Keratinocyte (primary cell): ENCODE data around the gene PEPD. TPM values are rescaled to one million over a fixed set of nuclear protein-coding genes. Genes with fewer than 3 reads are reported as not detected.
"Not testable (repeated sequence)": the region's sequence is repeated elsewhere in the genome, so short reads cannot be mapped to it uniquely, and the experiment has no call there.

Experiments used
- DNase-seq: peaks from one replicate; pipeline ENCODE4 v3.0.0-alpha.2; 2011; ENCODE audit warnings: low read depth, missing footprints, low spot score
- FAIRE-seq: peaks from 2 replicates; lab custom pipeline; 2011; peaks lifted over from hg19 to GRCh38; lab: Jason Lieb, UNC
- H2AFZ ChIP-seq: 2 replicates; pipeline ENCODE4 v1.6.0; 2012; ENCODE audit warnings: low read length, control low read depth, inconsistent platforms; ENCODE audit not compliant: control insufficient read depth
- H3K27ac ChIP-seq: 2 replicates; pipeline ENCODE4 v1.5.1; 2011; ENCODE audit warnings: low read length; ENCODE audit not compliant: control insufficient read depth, insufficient read depth
- H3K27me3 ChIP-seq: 3 replicates; pipeline ENCODE4 v1.6.0; 2011; ENCODE audit warnings: low read length; ENCODE audit not compliant: control insufficient read depth, insufficient read depth; ENCODE audit errors: extremely low read depth
- H3K36me3 ChIP-seq, 2 experiments: 2 replicates in 1 of 2; 3 replicates in 1 of 2; pipeline ENCODE4 v1.5.1; 2011; ENCODE audit warnings: low read length in 2 of 2, mild to moderate bottlenecking in 1 of 2; ENCODE audit not compliant: control insufficient read depth in 2 of 2, insufficient read depth in 2 of 2; ENCODE audit errors: extremely low read depth in 1 of 2
- H3K4me1 ChIP-seq: 3 replicates; pipeline ENCODE4 v1.5.1; 2011; ENCODE audit warnings: low read length; ENCODE audit not compliant: control insufficient read depth, insufficient read depth; ENCODE audit errors: extremely low read depth
- H3K4me2 ChIP-seq: 3 replicates; pipeline ENCODE4 v1.6.0; 2011; ENCODE audit warnings: low read depth, low read length; ENCODE audit not compliant: control insufficient read depth, insufficient read depth; ENCODE audit errors: extremely low read depth
- H3K4me3 ChIP-seq, 3 experiments: fragments of 200-600 bp in 1 of 3; sonication (generic) in 1 of 3; 2 replicates in 2 of 3; 3 replicates in 1 of 3; pipeline ENCODE4 v1.5.1; 2011 to 2016; ENCODE audit warnings: low read length in 3 of 3, mild to moderate bottlenecking in 3 of 3, control low read depth in 2 of 3, inconsistent platforms in 1 of 3, low read depth in 1 of 3, mixed read lengths in 1 of 3, mixed run types in 1 of 3, moderate library complexity in 1 of 3; ENCODE audit not compliant: control insufficient read depth in 2 of 3, insufficient read depth in 2 of 3; ENCODE audit errors: extremely low read depth in 1 of 3
- H3K79me2 ChIP-seq: 2 replicates; pipeline ENCODE4 v1.6.0; 2012; ENCODE audit warnings: low read length; ENCODE audit not compliant: control insufficient read depth, insufficient read depth
- H3K9ac ChIP-seq: 3 replicates; pipeline ENCODE4 v1.6.0; 2011; ENCODE audit warnings: low read length; ENCODE audit not compliant: control insufficient read depth, insufficient read depth; ENCODE audit errors: extremely low read depth
- H3K9me1 ChIP-seq: 3 replicates; pipeline ENCODE4 v1.6.0; 2011; ENCODE audit warnings: low read length; ENCODE audit not compliant: control insufficient read depth, insufficient read depth; ENCODE audit errors: extremely low read depth
- H3K9me3 ChIP-seq: 2 replicates; pipeline ENCODE4 v1.5.1; 2012; ENCODE audit warnings: low read depth, low read length; ENCODE audit not compliant: control insufficient read depth
- H4K20me1 ChIP-seq: 3 replicates; pipeline ENCODE4 v1.6.0; 2011; ENCODE audit warnings: low read length; ENCODE audit not compliant: control insufficient read depth, insufficient read depth; ENCODE audit errors: extremely low read depth
- CTCF ChIP-seq, 3 experiments: IDR thresholded peaks in 1 of 3; conservative IDR thresholded peaks in 1 of 3; optimal IDR thresholded peaks in 1 of 3; 2 replicates in 2 of 3; 3 replicates in 1 of 3; pipeline versions ENCODE3 to v1.5.1; 2011; ENCODE audit warnings: low read length in 3 of 3, mild to moderate bottlenecking in 3 of 3, moderate library complexity in 2 of 3, control low read depth in 1 of 3, inconsistent platforms in 1 of 3; ENCODE audit not compliant: insufficient read depth in 2 of 3; ENCODE audit errors: extremely low read depth in 1 of 3
- EZH2 ChIP-seq: IDR thresholded peaks from one replicate; pipeline ENCODE4 v1.6.1; 2012; ENCODE audit warnings: inconsistent platforms, mild to moderate bottlenecking, low read length, moderate library complexity
- dilution Hi-C: fragments of 300-500 bp; cut with MboI; formaldehyde crosslinking; loops from one replicate; pipeline ENCODE4 v1.7.0; 2020; ENCODE audit warnings: low sequenced_read_pairs; ENCODE audit not compliant: extremely low pct_ligation_motif_present
- polyA plus RNA-seq, 5 experiments: library from polyadenylated mRNA; depleted of rRNA in 3 of 5; stranded (reverse) in 3 of 5; stranded (forward) in 1 of 5; unstranded in 1 of 5; fragments of >200 nt; gene quantifications; 1 replicate in 1 of 5; 2 replicates in 3 of 5; 3 replicates in 1 of 5; pipeline versions ENCODE4 v1.2.1 to v1.2.3, GENCODE V29; 2011 to 2012; ENCODE audit warnings: missing spikeins in 2 of 5, low read depth in 1 of 5, low replicate concordance in 1 of 5

Gene PEPD
- polyA plus RNA-seq, 1 donor (not counting 4 experiments of a cell fraction or from before 2014, with no cell fraction given), result 36.9 TPM

- H3K36me3 ChIP-seq, result no peaks in the 10 kb centered on the region
- H3K27me3 ChIP-seq, result peaks cover 12% of the 10 kb centered on the region
- no peaks in the 10 kb centered on the region for H3K79me2 ChIP-seq
- H3K4me3 ChIP-seq, result no peak overlapping the region
- no peaks in the 10 kb centered on the region for H3K9me3 ChIP-seq
- TF ChIP-seq CTCF (optimal IDR thresholded peaks at IDR 0.05 in 1 of 3, IDR thresholded peaks at IDR 0.05 in 1 of 3, conservative IDR thresholded peaks at IDR 0.05 in 1 of 3; ENCODE audit: extremely low read depth in 1 of 3, insufficient read depth in 2 of 3, low read length in 3 of 3) (no peak), EZH2 (no peak)
- H3K27ac ChIP-seq, result no peak overlapping the region
- DNase-seq (no peak), FAIRE-seq (no peak)
- no peak overlapping the region for H3K4me2 ChIP-seq
- H3K9ac ChIP-seq, result no peak overlapping the region
- no peak overlapping the region for H2AFZ ChIP-seq
- no peaks in the 10 kb centered on the region for H3K9me1 ChIP-seq
- dilution Hi-C loops, result no loop called here
- H3K4me1 ChIP-seq, result no peaks in the 10 kb centered on the region
- no peaks in the 10 kb centered on the region for H4K20me1 ChIP-seq
Measured at GRCh38 chr19:33562636-33563035, 41.0 kb upstream of the PEPD start.

GRCh38 chr19:33561666-33562065 is 40.1 kb upstream of the PEPD start:
- H3K9me3 ChIP-seq, H3K9me1 ChIP-seq, H3K4me3 ChIP-seq, H2AFZ ChIP-seq, H4K20me1 ChIP-seq, H3K4me1 ChIP-seq, H3K27ac ChIP-seq, H3K4me2 ChIP-seq, DNase-seq, H3K9ac ChIP-seq, FAIRE-seq, dilution Hi-C loops, H3K79me2 ChIP-seq, H3K36me3 ChIP-seq: not testable (repeated sequence)
- peaks cover 14% of the 10 kb centered on the region for H3K27me3 ChIP-seq

- peaks cover 14% of the 10 kb centered on the region for H3K27me3 ChIP-seq
- H3K4me3 ChIP-seq, result no peak overlapping the region
- FAIRE-seq, result no peak
- H3K4me1 ChIP-seq, result no peaks in the 10 kb centered on the region
- H3K9me1 ChIP-seq, result no peaks in the 10 kb centered on the region
- H3K4me2 ChIP-seq, result no peak overlapping the region
- H4K20me1 ChIP-seq, result no peaks in the 10 kb centered on the region
- H3K9ac ChIP-seq, result no peak overlapping the region
- H2AFZ ChIP-seq, result no peak overlapping the region
- no peak for DNase-seq
- H3K9me3 ChIP-seq, result no peaks in the 10 kb centered on the region
- H3K79me2 ChIP-seq, result no peaks in the 10 kb centered on the region
- dilution Hi-C loops, result no loop called here
- no peak overlapping the region for H3K27ac ChIP-seq
- TF ChIP-seq EZH2, result no peak
- no peak for TF ChIP-seq CTCF (optimal IDR thresholded peaks at IDR 0.05 in 1 of 3, IDR thresholded peaks at IDR 0.05 in 1 of 3, conservative IDR thresholded peaks at IDR 0.05 in 1 of 3; ENCODE audit: extremely low read depth in 1 of 3, insufficient read depth in 2 of 3, low read length in 3 of 3)
- no peaks in the 10 kb centered on the region for H3K36me3 ChIP-seq
Measured at GRCh38 chr19:33561261-33561660, 39.7 kb upstream of the PEPD start.
